NCI-H774 (cell line): ENCODE data around the gene NEGR1.

Source experiments
- DNase-seq: peaks from one replicate; lab custom pipeline; 2025; lab: John Stamatoyannopoulos, UW

NEGR1 gene

GRCh38 chr1:72117621-72118020 lies 164.7 kb downstream of the NEGR1 start:
- no peak for DNase-seq

- DNase-seq: no peak
These were observed 167.0 kb downstream of the NEGR1 start for GRCh38 chr1:72115290-72115689.

GRCh38 chr1:72111662-72112061 lies 170.7 kb downstream of the NEGR1 start:
- no peak for DNase-seq

GRCh38 chr1:72109916-72110315 lies 172.4 kb downstream of the NEGR1 start:
- DNase-seq: no peak

GRCh38 chr1:72105201-72105600 lies 177.1 kb downstream of the NEGR1 start:
- no peak for DNase-seq

GRCh38 chr1:72101840-72102632 lies 180.3 kb downstream of the NEGR1 start:
- DNase-seq: no peak

- DNase-seq: no peak
These were observed 181.6 kb downstream of the NEGR1 start for GRCh38 chr1:72100771-72101170.

GRCh38 chr1:72097851-72098570 lies 184.3 kb downstream of the NEGR1 start:
- DNase-seq: no peak

- DNase-seq: no peak
These were observed 188.1 kb downstream of the NEGR1 start for GRCh38 chr1:72094209-72094608.

- DNase-seq: no peak
These were observed 195.9 kb downstream of the NEGR1 start for GRCh38 chr1:72086394-72086793.

GRCh38 chr1:72075425-72075824 lies 206.9 kb downstream of the NEGR1 start:
- no peak for DNase-seq

GRCh38 chr1:72066431-72066830 lies 215.9 kb downstream of the NEGR1 start:
- no peak for DNase-seq

GRCh38 chr1:72064196-72065075 lies 217.9 kb downstream of the NEGR1 start:
- DNase-seq: no peak

GRCh38 chr1:72063364-72064044 lies 218.8 kb downstream of the NEGR1 start:
- DNase-seq: no peak

GRCh38 chr1:72062584-72062983 lies 219.8 kb downstream of the NEGR1 start:
- DNase-seq: no peak

GRCh38 chr1:72060466-72061245 lies 221.7 kb downstream of the NEGR1 start:
- DNase-seq: no peak

GRCh38 chr1:72056516-72056915 lies 225.8 kb downstream of the NEGR1 start:
- no peak for DNase-seq

GRCh38 chr1:72051538-72051937 lies 230.8 kb downstream of the NEGR1 start:
- DNase-seq: no peak

GRCh38 chr1:72050551-72050950 lies 231.8 kb downstream of the NEGR1 start:
- no peak for DNase-seq

GRCh38 chr1:72037745-72038343 lies 244.5 kb downstream of the NEGR1 start:
- no peak for DNase-seq

GRCh38 chr1:72034827-72035226 lies 247.5 kb downstream of the NEGR1 start:
- DNase-seq: no peak
